Transverse colon (tissue), 4 donors: ENCODE measurements around the gene TMPRSS9.

Experiments used
- CTCF ChIP-seq, 5 experiments: fragments of 200-600 bp in 3 of 5; fragments of 450-650 bp in 2 of 5; sonication (generic) in 3 of 5; IDR thresholded peaks; 1 replicate in 2 of 5; 2 replicates in 3 of 5; pipeline ENCODE4 v1.5.1; 2016 to 2017; ENCODE audit warnings: antibody characterized with exemption in 5 of 5, inconsistent platforms in 3 of 5, mild to moderate bottlenecking in 2 of 5, moderate library complexity in 1 of 5
- POLR2A ChIP-seq: fragments of 450-650 bp; IDR thresholded peaks from one replicate; pipeline ENCODE4 v1.6.1; 2016; ENCODE audit warnings: antibody characterized with exemption, mild to moderate bottlenecking, moderate library complexity
- POLR2AphosphoS5 ChIP-seq, 3 donors: sonication (generic); formaldehyde crosslinking; IDR thresholded peaks; one replicate each; pipeline ENCODE4 v1.6.1; 2016; ENCODE audit warnings: antibody characterized with exemption in 3 of 3

- TF ChIP-seq POLR2AphosphoS5 (IDR thresholded peaks at IDR 0.05) (no peak), POLR2A (no peak), CTCF (IDR thresholded peaks at IDR 0.05) (no peak)
These were observed 64.0 kb downstream of the TMPRSS9 start for GRCh38 chr19:2423915-2424685.
